NCI-H2227 (cell line): ENCODE measurements around the gene AKAP8L.

ENCODE experiments used
- DNase-seq: peaks from one replicate; lab custom pipeline; 2025; ENCODE audit not compliant: unreplicated experiment; lab: John Stamatoyannopoulos, UW

AKAP8L gene

GRCh38 chr19:15449620-15450527 is 31.1 kb upstream of the AKAP8L start, which contains the start of gene WIZ:
TSS of gene WIZ (minus strand) at chr19:15449956. CDS start at chr19:15448307, 1,649 bp downstream.
- DNase-seq = peak; percentile 79

- no peak for DNase-seq
These were observed 30.2 kb upstream of the AKAP8L start for GRCh38 chr19:15448778-15449619.

- no peak for DNase-seq
These were observed 29.4 kb upstream of the AKAP8L start for GRCh38 chr19:15448044-15448777.

- no peak for DNase-seq
These were observed 28.3 kb upstream of the AKAP8L start for GRCh38 chr19:15447057-15447456.

- DNase-seq = no peak
These were observed 27.1 kb upstream of the AKAP8L start for GRCh38 chr19:15445807-15446376.

- no peak for DNase-seq
These were observed 26.4 kb upstream of the AKAP8L start for GRCh38 chr19:15445227-15445605.

GRCh38 chr19:15444505-15445226 is 25.9 kb upstream of the AKAP8L start:
- no peak for DNase-seq

GRCh38 chr19:15443838-15444237 is 25.1 kb upstream of the AKAP8L start:
- no peak for DNase-seq

- no peak for DNase-seq
These were observed 24.5 kb upstream of the AKAP8L start for GRCh38 chr19:15443325-15443724.

- DNase-seq = no peak
These were observed 23.5 kb upstream of the AKAP8L start for GRCh38 chr19:15442142-15442920.

- DNase-seq = no peak
These were observed 22.5 kb upstream of the AKAP8L start for GRCh38 chr19:15441317-15441716.

- DNase-seq = no peak
These were observed 21.2 kb upstream of the AKAP8L start for GRCh38 chr19:15439821-15440641.

GRCh38 chr19:15439078-15439799 is 20.5 kb upstream of the AKAP8L start:
- DNase-seq = no peak

- DNase-seq = no peak
These were observed 19.8 kb upstream of the AKAP8L start for GRCh38 chr19:15438577-15438976.

GRCh38 chr19:15438124-15438496 is 19.3 kb upstream of the AKAP8L start:
- DNase-seq = no peak

GRCh38 chr19:15437355-15438123 is 18.8 kb upstream of the AKAP8L start:
- DNase-seq = no peak

GRCh38 chr19:15436826-15437110 is 18.0 kb upstream of the AKAP8L start:
- no peak for DNase-seq
